Stimulated activated CD4-positive, alpha-beta T cell treated with anti-CD3 and anti-CD28 coated beads, Interleukin-2, amount 100 ng/mL, for 48 hours (primary cell): ENCODE results near the gene CPB2.

Experiments used
- DNase-seq, 2 donors: peaks; one replicate each; pipeline ENCODE4 v3.0.0-alpha.2; 2020

CPB2 gene

DNA sequence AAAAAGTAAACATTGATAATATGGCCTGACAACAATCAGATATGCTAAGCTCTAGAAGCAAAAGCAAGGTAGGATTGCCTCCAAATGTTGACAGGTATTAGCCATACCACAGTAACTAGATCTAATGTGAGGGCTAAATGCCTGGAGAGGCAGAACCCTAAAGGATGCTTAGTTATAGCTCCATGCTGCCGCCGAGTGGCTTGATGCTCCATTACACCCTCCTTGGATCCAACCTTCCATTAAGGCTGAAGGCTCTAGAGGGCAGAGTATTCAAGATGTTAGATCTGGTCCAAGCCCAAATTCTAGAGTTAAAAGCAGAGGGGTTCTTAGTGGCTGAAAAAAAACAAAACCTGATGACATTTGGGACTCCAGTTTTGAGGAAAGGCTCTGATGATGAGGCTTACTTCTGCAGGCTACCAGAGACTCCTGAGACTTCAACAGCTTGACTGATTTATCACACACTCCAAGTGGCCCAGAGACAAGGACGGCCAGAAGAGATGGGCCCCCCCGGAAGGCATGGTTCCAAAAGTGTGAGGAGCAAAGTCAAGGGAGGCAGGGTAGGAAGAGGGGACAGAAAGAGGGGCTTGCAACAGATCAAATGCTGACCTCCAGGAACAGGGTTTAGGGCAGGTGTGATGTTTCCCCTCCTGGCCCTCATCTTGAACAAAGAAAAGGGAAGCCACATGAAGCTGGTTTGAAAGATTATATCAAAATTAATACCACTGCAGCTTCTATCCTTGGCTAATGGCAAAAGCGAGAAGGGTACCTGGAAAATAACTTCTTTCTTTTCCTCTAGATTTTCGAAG, 21.9 kb upstream of the CPB2 start:
- peak; percentile 42 to 65 for DNase-seq

DNA sequence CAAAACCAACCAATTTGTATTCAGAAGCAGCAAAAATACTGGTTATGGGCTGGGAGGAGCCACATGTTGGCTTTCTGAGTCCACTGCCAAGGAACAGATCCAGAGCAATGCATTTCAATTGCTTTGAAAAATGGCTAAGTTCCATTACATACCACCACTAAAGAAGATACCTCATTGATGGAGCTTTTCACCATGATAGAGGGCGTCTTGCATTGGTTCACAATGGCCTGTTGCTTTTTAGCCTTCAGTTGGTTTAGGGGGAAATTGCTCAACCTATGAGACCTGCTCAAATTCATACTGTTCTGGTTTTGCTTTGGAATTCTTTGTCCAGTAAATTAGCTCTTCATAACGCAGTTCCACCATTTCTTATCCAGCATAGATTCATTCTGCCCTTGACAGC, 21.2 kb upstream of the CPB2 start:
- no peak for DNase-seq

DNA sequence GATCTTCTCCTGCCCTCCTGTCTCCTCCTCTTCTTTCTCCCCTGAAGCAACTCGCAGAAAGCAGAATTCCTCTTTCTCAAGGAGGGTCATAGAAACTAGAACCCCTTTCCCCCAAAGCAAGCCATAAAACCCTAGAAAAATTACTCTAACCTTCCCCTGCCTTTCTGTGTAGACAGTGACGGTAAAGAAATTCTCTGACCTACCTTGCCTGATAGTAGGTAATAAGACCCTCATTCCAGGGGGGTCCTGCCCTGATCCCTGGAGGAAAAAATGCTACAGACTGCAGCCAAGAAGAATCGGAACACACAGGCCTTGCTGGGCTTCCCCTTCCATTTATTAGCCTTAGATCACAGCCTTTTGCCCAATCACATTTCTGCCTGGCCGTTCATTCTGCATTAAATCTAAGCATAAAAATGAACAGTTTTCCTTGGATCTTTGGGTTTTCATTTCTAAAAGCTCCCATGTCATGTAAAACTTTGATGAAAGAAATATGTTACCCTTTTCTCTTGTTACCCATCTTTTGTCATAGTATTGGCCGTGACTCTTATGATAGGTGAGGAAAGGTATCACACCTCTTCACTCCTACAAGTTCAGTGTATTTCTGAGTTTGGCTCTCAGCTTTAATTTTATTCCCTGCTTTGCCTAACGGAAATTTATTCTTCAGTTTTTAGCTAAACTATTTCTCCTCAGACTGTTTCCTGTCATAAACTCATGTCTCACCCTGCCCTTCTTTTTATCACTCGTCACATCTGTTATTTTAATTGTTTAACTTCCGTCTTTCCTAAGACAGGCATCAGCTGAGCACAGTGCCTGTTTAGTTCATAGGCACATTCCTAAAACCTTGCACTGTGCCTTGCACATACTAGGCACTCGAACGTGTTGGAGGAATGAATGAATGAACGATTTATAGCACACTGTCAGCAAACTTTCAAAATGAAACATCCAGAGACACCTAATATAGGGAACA, 20.4 kb upstream of the CPB2 start:
- DNase-seq, result no peak

DNA sequence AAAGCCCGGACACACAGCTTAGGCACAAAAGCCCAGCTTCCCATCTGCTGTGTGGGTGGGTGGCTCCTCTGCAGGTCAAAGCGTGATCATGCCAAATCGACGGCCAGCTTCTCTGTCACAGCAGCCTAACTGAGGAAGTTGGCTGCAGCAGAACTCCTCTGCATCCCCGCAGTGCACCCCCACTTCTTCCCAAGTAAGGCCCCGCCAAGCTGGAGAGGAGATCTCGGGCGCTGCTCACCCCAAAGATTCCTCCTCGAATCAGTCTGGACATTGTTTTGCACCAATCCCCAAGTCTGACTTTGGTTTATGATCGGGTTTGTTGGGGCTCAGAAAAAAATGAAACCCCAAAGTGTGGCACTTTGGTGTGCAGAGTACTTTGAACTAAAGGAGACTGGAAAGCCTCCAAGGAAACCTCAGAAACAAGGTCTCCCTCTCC, 19.7 kb upstream of the CPB2 start:
- DNase-seq, result peak in 1 of 2 donors; percentile 24

DNA sequence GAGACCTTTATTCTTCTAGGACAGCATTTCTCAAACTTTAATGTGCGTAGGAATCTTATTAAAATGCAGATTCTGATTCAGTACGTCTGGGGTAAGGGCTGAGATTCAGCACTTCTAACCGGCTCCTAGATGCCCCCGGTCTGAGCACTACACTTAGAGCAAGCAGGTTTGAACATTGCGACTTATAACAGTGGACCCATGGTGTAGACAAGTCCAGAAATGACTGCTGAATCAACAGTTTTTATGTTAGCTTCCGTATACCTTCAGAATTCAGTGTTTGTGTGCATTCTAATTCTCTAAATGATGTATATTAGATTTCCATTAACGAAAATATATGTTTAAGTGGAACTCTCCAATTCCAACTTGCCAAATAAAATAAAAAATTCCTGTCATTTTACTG, 17.5 kb upstream of the CPB2 start:
- no peak for DNase-seq

DNA sequence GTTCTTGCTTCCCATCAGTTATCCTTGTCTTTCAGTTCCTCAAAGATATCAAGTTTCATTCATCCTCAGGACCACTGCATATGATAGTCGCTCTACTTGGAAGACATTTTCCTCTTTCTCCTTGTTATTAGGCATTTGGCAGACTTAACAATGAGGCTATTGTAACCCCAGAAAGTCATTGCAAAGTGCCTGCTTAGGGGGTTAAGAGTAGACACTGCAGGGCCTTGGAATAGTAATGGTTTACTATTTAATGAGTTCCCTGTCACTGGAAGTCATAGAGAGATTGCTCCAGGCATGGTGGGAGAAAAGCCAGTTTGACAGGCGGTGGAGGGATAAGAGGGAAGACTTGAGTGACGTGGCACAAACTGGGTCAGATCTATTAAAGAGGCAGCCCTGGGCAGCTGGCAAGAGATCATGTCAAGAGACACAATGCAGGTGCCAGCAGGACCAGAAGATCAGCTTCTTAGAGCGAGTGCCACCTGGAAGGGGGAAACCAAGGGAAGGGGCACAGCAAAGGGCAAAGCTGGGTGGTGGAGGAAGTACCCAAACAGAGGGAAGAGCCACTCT, 16.8 kb upstream of the CPB2 start:
- no peak for DNase-seq

DNA sequence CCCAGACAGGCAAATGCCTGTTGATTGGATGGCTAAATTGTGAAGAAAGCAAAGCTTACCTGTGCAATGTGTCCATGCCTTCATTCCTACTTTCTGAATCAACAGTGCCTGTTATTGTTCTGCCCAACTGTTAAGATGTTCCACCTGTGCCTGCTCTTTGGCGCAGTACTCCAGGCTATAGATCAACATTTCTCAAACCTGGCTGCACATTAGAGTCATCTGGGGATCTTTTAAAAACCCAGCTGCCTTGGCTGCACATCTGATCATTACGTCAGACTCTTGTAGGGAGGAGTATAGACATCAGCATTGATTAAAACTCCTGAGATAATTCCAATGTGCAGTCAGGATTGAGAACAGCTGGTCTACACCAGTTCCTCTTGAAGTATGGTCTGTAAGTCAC, 16.2 kb upstream of the CPB2 start:
- DNase-seq, result no peak

DNA sequence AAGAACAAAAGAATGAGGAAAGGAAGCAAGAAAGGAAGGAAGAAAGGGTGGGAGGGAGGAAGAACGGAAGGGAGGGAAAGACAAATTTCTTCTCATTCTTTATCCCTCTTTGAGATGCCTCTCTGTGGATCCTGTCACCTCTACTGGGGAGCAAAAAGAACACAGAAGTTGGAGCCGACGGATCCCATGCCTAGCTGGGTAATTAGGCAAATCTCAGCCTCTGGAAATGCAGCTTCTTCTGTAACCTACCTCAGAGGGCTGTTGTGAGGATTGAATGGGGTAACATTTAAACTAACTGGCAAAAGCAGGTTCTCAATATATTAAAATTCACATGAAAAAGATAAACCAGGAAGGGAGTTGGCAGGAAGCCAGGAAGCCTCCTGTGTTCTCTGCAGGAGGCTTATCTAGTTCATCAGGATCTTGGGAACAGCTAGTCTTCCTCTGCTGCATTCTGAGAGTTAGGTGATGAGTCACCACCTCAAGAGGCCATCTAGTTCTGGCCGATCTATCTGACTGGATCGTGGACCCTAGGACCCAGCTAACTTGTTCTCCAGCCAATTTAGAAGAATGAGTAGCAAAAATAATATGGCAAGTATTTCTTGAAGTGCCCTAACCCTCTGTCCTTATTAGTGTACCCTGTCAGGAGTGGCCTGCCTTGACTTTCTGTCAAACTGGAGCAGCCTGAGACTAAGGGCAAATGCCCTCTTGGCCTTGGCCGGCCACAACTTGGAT, 15.2 kb upstream of the CPB2 start:
- DNase-seq, result no peak

DNA sequence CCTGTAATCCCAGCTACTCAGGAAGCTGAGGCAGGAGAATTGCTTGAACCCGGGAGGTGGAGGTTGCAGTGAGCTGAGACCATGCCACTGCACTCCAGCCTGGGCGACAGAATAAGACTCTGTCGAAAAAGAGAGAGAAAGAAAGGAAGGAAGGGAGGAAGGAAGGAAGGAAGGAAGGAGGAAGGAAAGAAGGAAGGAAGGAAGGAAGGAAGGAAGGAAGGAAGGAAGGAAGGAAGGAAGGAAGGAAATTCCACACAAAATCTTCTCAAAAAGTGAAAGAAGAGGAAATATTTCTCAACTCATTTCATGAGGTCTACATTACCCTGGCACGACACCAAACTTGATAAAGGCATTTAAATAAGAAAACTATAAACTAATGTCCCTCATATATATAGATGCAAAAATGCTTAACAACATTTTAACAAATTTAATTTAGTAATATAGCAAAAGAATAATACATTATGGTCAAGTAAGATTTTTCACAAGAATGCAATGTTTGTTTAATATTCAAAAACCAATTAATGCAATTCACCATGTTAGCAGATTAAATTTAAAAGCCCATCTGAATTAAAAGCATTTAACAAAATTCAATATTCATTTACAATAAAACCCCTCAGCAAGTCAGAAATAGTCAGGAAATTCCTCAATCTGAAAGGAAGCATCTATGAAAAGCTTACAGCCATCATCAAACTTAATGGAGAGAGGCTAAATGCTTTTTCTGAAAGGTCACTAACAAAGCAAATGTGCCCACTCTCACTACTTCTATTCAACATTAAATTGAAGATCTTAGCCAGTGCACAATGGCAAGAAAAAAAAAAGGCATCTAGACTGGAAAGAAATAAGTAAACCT, 12.0 kb upstream of the CPB2 start:
- no peak for DNase-seq

DNA sequence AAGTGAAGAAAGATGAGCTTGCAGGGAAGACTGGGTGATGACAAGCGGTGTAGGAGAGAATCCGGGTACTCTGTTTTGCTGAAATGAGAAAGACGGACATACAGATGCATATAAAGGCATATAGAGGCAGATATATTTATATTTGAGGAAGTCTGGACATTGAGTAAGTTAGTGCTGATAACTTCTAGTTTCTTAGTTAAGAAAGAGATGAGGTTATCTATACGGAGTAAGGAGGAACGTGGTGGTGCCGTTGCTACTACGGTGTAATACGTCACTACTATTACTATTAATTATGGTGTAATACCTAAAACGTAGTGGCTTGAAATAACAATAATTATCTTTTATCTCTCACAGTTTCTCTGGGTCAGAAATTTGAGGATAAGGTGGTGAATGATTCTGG, 9.8 kb upstream of the CPB2 start:
- no peak for DNase-seq

DNA sequence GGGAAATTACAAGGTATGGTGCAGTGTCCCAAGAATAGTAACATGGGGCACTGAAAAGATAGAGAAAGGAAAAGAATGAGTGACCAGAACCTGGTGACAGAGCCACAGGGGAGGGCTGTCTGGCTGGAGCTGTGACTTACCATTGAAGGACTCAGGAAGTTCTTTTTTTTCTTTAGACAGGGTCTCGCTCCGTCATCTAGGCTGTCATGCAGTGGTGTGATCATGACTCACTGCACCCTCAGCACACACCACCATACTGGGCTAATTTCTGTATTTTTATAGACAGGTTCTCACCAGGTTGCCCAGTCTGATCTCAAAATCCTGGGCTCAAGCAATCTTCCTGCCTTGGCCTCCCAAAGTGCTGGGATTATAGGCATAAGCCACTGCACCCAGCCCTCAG, 8.8 kb upstream of the CPB2 start:
- no peak for DNase-seq

DNA sequence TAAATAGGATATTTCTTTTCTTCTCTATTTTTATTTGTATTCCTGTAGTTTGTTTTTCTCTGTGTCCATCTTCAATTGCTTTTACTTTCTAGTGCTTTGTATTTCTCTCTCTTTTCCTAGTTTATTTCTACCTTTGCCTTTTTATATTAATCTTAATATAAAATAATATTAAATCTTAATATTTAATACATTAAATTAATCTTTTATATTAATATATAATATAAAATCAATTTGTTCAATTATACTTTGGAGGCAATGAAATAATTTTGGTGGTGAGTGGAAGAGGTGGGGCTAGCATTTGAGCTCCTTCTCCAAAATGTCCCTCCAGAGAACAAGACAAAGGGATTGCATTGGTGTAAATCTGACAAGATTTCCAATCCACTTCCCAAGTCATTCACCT, 6.3 kb upstream of the CPB2 start:
- no peak for DNase-seq

DNA sequence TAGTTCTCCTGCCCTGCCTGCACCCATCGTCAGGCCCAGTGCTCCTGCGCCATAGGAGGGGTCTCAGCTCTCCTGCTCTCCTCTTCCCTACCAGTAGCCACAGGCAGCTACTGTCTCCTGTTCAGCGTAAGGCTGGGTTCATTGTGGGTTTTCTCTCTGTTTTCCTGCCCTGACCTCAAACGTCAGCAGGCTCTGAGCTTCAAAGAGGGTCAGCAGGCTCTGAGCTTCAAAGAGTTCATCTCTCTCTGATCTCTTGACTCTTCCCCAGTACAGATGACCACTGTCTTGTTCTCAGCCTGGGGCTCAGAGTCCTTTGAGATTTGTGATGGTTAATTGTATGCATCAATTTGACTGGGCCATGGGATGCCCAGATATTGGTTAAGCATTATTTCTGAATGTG, 4.6 kb upstream of the CPB2 start:
- DNase-seq, result no peak

DNA sequence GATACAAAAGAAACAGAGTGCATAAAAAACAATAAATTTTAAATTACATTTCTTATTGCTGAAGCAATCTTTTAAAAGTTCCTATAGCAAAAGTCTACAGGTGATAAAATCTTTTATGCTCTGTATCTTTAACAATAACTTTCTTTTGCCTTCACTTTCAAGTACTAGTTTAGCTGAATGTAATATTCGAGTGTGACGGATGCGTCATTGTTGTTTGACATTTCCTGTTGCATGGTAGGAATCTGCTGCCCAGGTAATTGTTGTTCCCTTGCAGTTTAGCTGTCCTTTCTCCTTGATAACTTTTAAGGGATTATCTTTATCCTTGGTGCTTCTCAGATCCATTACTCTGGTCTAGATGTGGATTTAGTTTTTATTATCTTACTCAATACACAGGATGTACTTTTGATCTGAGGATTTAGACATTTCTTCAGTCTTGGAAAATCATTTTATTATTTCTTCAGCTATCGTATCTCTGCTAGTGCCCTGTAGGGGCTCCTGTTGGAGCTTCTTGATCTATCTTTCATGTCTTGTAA, 2.1 kb upstream of the CPB2 start:
- no peak for DNase-seq

DNA sequence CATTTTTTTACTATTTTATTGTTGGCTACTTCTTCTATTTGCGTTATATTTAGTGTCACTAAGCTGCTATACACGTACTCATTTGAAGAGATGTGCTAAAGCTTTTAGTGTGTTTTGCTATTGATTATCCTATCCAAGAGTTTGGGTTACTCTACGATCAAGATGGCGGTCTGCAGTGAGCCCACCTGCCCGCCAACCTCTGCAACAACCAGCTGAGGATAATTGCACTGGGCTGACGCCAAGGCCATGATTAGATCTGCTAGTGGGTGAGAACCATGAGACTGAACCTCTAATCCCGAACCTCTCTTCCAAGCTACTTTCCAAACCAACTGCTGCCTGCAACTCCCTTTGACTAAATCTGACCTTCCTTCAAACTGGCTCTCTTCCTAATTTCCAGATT, 1.8 kb downstream of the CPB2 start:
- DNase-seq, result no peak

DNA sequence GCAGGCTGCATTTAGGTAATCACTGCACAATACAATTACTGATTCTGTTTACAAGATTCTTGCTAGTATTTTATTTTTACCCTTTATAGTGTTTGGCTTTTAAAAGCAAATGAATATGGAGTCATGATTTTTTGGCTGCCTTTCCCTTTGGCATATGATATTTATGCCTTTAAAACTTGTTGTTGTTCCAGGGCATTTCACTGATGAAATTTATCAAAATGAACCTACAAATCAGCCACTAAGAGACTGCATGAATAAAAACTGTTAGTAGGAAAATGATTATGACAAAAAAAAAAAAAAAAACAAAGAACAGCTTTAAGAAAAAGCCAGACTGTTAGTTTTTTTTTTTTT, 2.6 kb downstream of the CPB2 start:
- DNase-seq, result no peak

DNA sequence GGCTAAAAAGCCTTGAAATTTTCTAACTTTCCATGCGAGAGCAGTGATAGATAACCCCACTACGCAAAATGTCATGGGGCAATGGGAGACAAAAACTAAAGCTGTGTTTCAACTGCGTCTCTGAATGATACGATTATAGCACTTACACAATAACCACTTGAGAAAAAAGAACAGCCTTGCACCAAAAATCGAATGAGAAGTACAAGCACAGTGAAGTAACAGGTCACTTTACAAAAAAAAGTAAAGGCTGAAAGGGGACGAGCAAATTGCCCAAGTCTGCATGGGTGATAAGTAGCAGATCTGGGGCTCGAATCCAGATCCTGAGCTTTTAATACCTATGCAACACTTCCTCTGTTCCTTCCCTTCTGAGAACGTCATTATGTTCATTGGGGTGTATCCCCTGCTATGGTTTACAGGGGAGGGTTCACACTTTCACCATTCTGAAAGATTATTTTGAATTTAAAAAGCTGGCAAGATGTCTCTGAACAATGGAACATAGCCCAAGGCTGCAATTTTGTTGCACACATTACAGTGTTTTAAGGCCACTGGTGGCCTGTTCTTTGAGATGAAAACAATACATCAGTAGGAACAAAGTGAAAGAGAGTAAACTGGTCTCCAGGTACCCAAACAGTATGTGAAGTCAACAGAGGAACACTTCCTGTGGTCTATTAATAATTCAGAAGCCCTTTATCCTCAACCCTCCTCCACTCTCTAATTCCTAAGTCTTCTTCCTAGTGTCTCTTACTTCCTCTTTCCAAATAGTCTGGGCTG, 3.2 kb downstream of the CPB2 start:
- DNase-seq, result no peak

DNA sequence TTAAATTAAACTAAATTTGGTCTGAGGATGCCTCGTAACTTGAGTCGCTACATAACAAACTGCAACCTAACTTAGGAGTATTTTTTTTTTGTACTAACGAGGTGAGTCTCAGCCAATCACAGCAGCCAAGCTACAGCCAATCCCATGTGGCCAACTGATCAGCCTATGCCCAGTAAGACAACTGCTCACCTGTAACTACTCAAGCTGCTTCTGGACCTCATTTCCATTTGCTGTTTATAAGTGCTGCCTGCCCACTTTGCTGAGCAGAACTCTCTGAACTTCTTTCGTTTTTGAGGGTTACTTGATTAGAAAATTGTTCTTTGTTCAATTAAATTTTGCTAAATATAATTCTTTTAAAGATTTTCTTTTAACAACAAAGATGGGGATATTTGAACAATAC, 3.8 kb downstream of the CPB2 start:
- DNase-seq, result no peak

DNA sequence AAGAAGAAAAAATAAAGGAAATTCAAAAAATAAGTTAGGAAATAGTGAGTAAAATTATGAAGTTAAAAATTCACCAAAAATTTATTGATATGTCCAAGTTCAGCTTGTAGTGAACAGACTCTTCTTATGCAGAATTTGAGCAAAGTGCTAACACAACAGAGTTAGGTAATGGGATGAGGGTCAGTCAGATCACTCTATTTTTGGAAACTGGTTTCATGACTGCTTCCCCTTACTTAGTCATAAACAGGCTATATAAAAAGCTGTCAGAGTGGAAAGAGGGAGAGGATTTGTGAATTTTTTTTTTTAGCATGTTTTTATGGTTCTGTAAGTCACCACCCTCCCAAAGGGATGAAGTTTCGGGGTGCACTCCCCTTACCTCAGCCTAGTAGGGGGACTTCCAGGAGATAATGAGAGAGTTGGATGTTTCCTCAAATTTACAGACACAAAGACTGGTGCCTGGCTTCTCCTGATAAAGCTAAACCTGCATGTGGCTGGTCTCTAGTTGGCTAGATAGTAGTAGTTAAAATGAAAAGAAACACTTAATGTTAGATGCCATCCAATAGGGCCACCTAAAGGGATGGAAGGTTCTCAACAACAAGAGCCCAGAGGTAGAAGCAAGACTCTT, 4.5 kb downstream of the CPB2 start:
- DNase-seq, result no peak

DNA sequence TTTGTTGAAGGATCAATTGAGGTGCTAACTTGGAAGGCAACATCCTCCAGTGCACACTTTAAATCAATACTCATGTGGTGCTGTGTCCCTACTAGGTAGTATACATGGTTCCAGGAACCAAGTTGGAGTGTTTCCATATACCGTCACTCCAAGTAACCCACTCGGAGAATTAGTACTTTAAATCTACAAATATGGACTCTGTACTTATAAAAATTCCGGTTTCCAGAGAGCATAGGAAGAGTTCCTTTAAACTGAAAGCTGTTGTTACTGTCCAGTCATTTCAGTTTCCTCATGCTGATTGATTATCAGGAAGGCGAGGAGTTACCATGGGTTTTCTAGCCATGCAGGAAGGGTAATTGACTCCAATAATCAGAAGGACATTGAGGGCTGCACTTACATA, 7.2 kb downstream of the CPB2 start:
- no peak for DNase-seq

DNA sequence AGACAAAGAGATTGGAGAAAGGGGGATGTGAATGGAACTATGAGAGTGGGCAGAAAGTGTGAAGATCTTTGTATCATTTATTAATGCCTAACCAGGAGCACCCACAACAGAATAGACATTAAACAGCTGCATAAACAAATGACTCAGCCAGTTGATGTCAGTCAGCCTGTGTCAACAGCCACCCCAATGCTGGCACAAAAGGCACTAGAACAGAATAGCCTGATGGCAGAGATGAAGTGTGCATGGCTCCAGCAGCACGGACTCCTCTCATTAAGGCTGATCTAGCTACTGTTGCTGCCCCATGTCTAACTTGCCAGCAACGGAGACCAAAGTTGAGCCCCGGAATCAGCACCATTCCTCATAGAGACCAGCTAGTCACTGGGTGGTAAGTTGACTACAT, 7.8 kb downstream of the CPB2 start:
- DNase-seq, result no peak
